BE2C (cell line): ENCODE measurements around the gene HDAC7.

ENCODE experiments used
- DNase-seq: peaks from one replicate; pipeline ENCODE4 v3.0.0-alpha.2; 2020
- H3K27me3 ChIP-seq: fragments of 250-450 bp; sonication (Bioruptor Pico); 2 replicates; pipeline ENCODE4 v1.5.1; 2020; ENCODE audit warnings: mild to moderate bottlenecking
- H3K36me3 ChIP-seq: fragments of 250-450 bp; sonication (Bioruptor Pico); 2 replicates; pipeline ENCODE4 v1.5.1; 2020; ENCODE audit warnings: mild to moderate bottlenecking
- H3K4me1 ChIP-seq: fragments of 250-450 bp; sonication (Bioruptor Pico); 2 replicates; pipeline ENCODE4 v1.5.1; 2020
- H3K4me3 ChIP-seq: 2 replicates; pipeline ENCODE4 v1.5.1; 2011; ENCODE audit warnings: low read depth, low read length
- H3K9me3 ChIP-seq: fragments of 250-450 bp; sonication (Bioruptor Pico); 2 replicates; pipeline ENCODE4 v1.5.1; 2020
- TF ChIP-seq, protein P1 (sequence below): IDR thresholded peaks from 2 replicates; pipeline ENCODE4 v1.5.1; 2012; ENCODE audit warnings: mild to moderate bottlenecking, low read depth, low read length

The HDAC7 gene

DNA sequence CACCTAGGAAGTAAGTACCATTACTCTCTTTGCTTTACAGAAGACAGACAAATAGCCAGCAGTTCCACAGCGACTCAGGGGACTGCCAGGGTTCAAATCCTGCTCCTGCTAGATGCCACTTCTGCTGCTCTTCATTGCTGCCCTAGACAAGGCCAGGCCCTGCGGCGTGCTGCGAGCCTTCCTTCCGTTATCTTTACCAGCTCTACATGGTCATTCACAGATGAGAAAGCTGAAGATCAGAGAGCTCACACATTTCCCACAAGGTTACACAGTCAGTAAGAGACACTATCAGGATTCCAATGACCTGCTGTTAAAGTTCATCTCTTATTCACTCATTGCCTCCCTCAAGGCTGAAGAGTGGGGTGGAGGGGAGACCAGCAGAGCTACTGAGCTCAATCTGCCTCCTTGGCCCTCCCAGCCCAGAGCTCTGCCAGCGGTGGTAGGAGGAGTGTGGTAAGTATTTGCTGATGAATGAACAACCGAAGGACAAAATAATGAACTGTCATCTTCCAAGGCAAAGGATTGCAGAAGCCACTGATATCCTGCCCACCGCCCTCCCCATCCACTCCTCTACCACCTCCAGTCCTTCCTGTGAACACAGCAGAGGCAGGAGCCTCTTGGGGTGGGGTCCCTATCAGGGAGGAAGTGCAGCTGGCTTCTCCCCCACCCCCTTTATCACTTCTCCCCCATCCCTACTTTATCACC is 14.6 kb upstream of the HDAC7 start:
- no peaks in the 10 kb centered on the region for H3K27me3 ChIP-seq
- H3K4me3 ChIP-seq: no peak overlapping the region
- H3K9me3 ChIP-seq: no peaks in the 10 kb centered on the region
- H3K4me1 ChIP-seq: peaks cover 1% of the 10 kb centered on the region
- DNase-seq: no peak
- no peaks in the 10 kb centered on the region for H3K36me3 ChIP-seq
- TF ChIP-seq, protein P1, sequence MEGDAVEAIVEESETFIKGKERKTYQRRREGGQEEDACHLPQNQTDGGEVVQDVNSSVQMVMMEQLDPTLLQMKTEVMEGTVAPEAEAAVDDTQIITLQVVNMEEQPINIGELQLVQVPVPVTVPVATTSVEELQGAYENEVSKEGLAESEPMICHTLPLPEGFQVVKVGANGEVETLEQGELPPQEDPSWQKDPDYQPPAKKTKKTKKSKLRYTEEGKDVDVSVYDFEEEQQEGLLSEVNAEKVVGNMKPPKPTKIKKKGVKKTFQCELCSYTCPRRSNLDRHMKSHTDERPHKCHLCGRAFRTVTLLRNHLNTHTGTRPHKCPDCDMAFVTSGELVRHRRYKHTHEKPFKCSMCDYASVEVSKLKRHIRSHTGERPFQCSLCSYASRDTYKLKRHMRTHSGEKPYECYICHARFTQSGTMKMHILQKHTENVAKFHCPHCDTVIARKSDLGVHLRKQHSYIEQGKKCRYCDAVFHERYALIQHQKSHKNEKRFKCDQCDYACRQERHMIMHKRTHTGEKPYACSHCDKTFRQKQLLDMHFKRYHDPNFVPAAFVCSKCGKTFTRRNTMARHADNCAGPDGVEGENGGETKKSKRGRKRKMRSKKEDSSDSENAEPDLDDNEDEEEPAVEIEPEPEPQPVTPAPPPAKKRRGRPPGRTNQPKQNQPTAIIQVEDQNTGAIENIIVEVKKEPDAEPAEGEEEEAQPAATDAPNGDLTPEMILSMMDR: no peak

DNA sequence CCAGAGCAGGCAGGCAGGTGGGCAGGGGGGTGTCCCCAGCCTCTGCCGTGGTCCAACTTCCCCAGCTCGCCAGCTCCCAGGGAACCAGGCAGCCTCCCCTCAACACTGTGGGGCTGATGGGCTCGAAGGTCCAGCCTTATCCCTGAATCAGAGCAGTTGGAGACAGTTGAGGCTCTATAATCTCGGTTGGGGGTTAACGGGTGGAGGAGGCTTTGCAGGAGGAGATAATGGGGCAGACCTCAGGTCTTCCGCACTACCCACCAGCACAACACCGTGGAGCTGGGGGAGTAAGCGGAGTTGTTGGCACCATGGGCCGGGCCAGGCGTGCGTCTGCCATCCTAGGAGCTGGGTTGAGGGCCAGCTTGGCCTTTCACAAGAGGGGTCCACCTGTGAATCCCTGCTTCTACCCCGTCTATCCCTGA is 13.9 kb upstream of the HDAC7 start:
- Histone ChIP-seq H3K4me1 (peaks cover 6% of the 10 kb centered on the region), H3K9me3 (no peaks in the 10 kb centered on the region), H3K27me3 (no peaks in the 10 kb centered on the region), H3K36me3 (no peaks in the 10 kb centered on the region), H3K4me3 (no peak overlapping the region)
- TF ChIP-seq, protein P1: no peak
- no peak for DNase-seq

DNA sequence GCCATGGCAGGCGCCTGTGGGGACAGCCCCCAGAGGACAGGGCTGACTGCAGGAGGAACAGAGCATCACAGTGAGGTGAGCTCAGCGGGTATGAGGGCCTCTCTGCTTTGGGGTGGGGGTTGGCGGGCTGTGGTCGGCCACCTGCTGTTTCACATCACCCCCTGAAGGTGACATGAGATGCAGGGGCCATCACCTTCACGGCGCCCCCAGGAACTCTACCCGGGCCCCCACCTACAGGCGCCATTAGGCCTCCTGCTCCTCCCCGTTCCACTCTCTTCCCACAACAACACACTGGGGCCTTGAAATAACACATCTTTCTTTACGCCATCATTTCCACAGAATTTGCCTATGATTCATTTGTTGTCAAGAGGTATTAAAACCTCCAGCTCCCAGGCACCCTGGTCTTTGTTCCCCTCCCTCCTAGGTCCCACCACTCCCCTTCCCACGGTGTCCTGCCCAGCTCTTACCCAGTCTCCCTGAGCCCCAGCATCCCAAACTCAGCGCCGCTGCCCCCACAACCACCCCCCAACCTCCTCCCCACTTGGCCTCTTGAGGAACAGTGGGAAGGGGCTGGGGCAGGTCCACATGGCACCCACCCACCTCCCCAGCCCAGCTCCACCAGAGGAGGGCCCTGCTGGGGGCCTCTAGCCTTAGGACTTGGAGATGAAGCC is 12.7 kb upstream of the HDAC7 start:
- Histone ChIP-seq H3K36me3 (no peaks in the 10 kb centered on the region), H3K4me1 (peaks cover 9% of the 10 kb centered on the region), H3K9me3 (no peaks in the 10 kb centered on the region), H3K27me3 (no peaks in the 10 kb centered on the region), H3K4me3 (no peak overlapping the region)
- TF ChIP-seq, protein P1: no peak
- DNase-seq: no peak

DNA sequence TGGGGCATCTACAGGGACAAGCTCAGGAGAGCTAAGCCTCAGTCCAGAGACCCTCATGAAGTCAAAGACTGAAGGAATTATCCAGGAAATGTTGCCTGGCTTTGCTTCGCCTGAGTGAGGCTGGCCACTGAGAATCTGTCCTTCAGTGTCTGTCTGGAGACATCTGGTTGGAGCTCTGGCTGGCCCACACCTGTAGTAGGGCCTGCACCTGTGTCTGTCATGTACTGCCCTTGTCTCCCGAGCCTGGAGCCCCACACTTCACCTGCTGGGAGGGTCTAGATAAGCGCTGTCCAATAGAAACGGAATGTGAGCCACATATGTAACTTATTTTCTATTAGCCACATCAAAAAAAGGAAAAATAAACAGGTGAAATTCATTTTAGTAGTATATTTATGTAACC is 9.9 kb upstream of the HDAC7 start:
- TF ChIP-seq, protein P1: no peak
- DNase-seq: no peak
- Histone ChIP-seq H3K36me3 (no peaks in the 10 kb centered on the region), H3K9me3 (no peaks in the 10 kb centered on the region), H3K4me1 (peaks cover 9% of the 10 kb centered on the region), H3K27me3 (no peaks in the 10 kb centered on the region), H3K4me3 (no peak overlapping the region)

DNA sequence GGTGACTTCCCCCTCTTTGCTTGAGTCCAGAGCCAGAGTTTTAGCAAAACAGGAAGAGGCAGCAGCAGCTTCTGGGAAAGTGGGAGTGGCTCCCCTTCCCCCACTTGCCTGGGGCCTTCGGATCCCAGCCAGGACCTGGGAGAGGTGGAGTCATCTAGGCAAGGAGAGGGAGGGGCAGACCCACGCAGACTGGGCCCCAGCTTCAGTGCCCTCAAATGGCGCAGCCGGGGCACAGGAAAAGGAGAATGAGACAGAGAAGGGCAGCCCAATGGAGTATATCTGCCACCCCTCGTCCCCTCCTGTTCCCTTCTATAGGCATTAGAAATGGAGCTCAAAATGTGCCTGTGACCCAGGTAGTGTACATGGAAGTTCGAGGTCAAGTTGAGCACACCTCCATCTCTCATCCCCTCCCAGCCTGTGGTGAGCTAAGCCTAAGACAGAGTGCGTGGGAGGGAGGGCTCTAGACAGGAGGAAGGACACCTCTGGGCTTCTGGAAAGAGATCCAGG is 9.3 kb upstream of the HDAC7 start:
- Histone ChIP-seq H3K9me3 (no peaks in the 10 kb centered on the region), H3K4me3 (peak overlapping the region; percentile 16), H3K36me3 (no peaks in the 10 kb centered on the region), H3K4me1 (peaks cover 9% of the 10 kb centered on the region), H3K27me3 (no peaks in the 10 kb centered on the region)
- DNase-seq: peak; percentile 76
- TF ChIP-seq, protein P1: no peak
